Measurements from ENCODE around the gene FAM50B. TPM values are rescaled to one million over a fixed set of nuclear protein-coding genes. Genes with fewer than 3 reads are reported as not detected.

Gene FAM50B
- total and polyA plus RNA-seq, 2 of the 13 experiments (the other 11 are each of a cell fraction or from before 2014, with no cell fraction given), result 0.05 TPM; not detected in 1

DNA sequence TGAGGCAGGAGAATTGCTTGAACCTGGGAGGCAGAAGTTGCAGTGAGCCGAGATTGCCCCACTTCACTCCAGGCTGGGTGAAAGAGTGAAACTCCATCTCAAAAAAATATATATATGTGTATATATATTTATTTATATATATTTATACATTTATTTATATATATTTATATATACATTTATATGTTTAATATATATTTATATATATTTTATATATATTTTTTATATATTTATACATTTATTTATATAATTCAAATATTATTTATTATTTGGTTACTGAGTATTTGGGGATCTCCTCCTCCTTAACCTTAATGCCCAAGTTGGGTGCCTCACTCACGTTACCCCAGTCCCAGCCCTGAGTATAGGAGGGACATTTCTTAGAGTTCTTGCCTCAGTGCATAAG, 2.7 kb downstream of the FAM50B start:
- DNase-seq (ENCODE audit: low spot score) (no peak), ATAC-seq (no peak), FAIRE-seq (no peak)
- H3K4me1 ChIP-seq (ENCODE audit: insufficient read depth, low read length), result peaks cover 54% of the 10 kb centered on the region
- POLR2A ChIA-PET, result interaction anchor here (1.4 kb wide), 1 partner anchor 13 kb away, joined by 3 read pairs; no protein-coding TSS in a partner anchor
- no peak overlapping the region for H3K9ac ChIP-seq (ENCODE audit: insufficient read depth, low read depth, low read length)
- H3K9me3 ChIP-seq (ENCODE audit: low read length), result no peaks in the 10 kb centered on the region
- no peaks in the 10 kb centered on the region for H3K27me3 ChIP-seq (ENCODE audit: control insufficient read depth in 1 of 2, insufficient read depth in 2 of 2, low read length in 2 of 2)
- no peaks in the 10 kb centered on the region for H3K36me3 ChIP-seq (replicated peaks in 1 of 2; ENCODE audit: control insufficient read depth in 1 of 2, insufficient read depth in 2 of 2, low read length in 2 of 2)
- CTCF ChIA-PET (ENCODE audit: low intra/inter-chr PET ratio, low total read pairs), result no interaction called here
- WGBS (ENCODE audit: low lambda C conversion rate), result 81% methylated on average over 2 of the region's 2 CpGs
- no peak overlapping the region for H3K4me3 ChIP-seq (replicated peaks in 1 of 3; ENCODE audit: insufficient read depth in 1 of 3, low read depth in 2 of 3, low read length in 3 of 3)
- intact Hi-C loops (cut with micrococcal nuclease; ENCODE audit: unreplicated experiment) (no loop called here), in situ Hi-C loops (cut with HindIII; ENCODE audit: extremely low pct_ligation_motif_present, low pct_unique_long_range_greater_than_20kb) (no loop called here)
- 0 out of 2 replicates have a peak overlapping the region, but pooled peaks have one; percentile 18 for H3K4me2 ChIP-seq (ENCODE audit: low read depth, low read length)
- no peak overlapping the region for H3K27ac ChIP-seq (ENCODE audit: extremely low read length, insufficient read depth, low read length)
- H4K20me1 ChIP-seq (ENCODE audit: insufficient read depth, low read length), result no peaks in the 10 kb centered on the region
- no TSS peak for BruUV-seq (replicated peaks)
- no peaks in the 10 kb centered on the region for H3K79me2 ChIP-seq (ENCODE audit: insufficient read depth, low read length)
- TF ChIP-seq HDAC1 (CRISPR knock-in tag; IDR thresholded peaks at IDR 0.05), result no peak
- no peak for TF ChIP-seq SALL2 (CRISPR knock-in tag; IDR thresholded peaks at IDR 0.05)
- TF ChIP-seq NCOR1 (IDR thresholded peaks at IDR 0.05; ENCODE audit: borderline replicate concordance, low read length), result no peak
- no peak for TF ChIP-seq ZNF878 (CRISPR knock-in tag; IDR thresholded peaks at IDR 0.05)
- TF ChIP-seq HHEX (CRISPR knock-in tag; IDR thresholded peaks at IDR 0.05), result no peak
- TF ChIP-seq MAFK (conservative IDR thresholded peaks at IDR 0.05 in 1 of 2, IDR thresholded peaks at IDR 0.05 in 1 of 2; ENCODE audit: low read length in 2 of 2), result no peak
- H2AFZ ChIP-seq (ENCODE audit: low read length), result peak overlapping the region; percentile 64

- CTCF ChIA-PET (ENCODE audit: low intra/inter-chr PET ratio, low total read pairs), result no interaction called here
- Histone ChIP-seq H4K20me1 (ENCODE audit: insufficient read depth, low read length) (no peaks in the 10 kb centered on the region), H3K27ac (ENCODE audit: extremely low read length, insufficient read depth, low read length) (no peak overlapping the region), H2AFZ (ENCODE audit: low read length) (peak overlapping the region; percentile 64), H3K9ac (ENCODE audit: insufficient read depth, low read depth, low read length) (no peak overlapping the region), H3K4me1 (ENCODE audit: insufficient read depth, low read length) (peaks cover 52% of the 10 kb centered on the region), H3K9me3 (ENCODE audit: low read length) (no peaks in the 10 kb centered on the region), H3K36me3 (replicated peaks in 1 of 2; ENCODE audit: control insufficient read depth in 1 of 2, insufficient read depth in 2 of 2, low read length in 2 of 2) (no peaks in the 10 kb centered on the region), H3K4me2 (ENCODE audit: low read depth, low read length) (0 out of 2 replicates have a peak overlapping the region, but pooled peaks have one; percentile 18), H3K4me3 (replicated peaks in 1 of 3; ENCODE audit: insufficient read depth in 1 of 3, low read depth in 2 of 3, low read length in 3 of 3) (no peak overlapping the region), H3K79me2 (ENCODE audit: insufficient read depth, low read length) (no peaks in the 10 kb centered on the region), H3K27me3 (ENCODE audit: control insufficient read depth in 1 of 2, insufficient read depth in 2 of 2, low read length in 2 of 2) (no peaks in the 10 kb centered on the region)
- BruUV-seq (replicated peaks), result no TSS peak
- intact Hi-C loops (cut with micrococcal nuclease; ENCODE audit: unreplicated experiment) (no loop called here), in situ Hi-C loops (cut with HindIII; ENCODE audit: extremely low pct_ligation_motif_present, low pct_unique_long_range_greater_than_20kb) (no loop called here)
- ATAC-seq, result no peak
- DNase-seq (ENCODE audit: low spot score), result no peak
- POLR2A ChIA-PET, result interaction anchor here (1.4 kb wide), 1 partner anchor 12 kb away, joined by 3 read pairs; no protein-coding TSS in a partner anchor
- TF ChIP-seq ZNF547 (CRISPR knock-in tag; IDR thresholded peaks at IDR 0.05) (no peak), ZSCAN29 (CRISPR knock-in tag; conservative IDR thresholded peaks at IDR 0.05) (no peak)
- WGBS (ENCODE audit: low lambda C conversion rate), result 39% methylated on average over 5 of the region's 5 CpGs
- FAIRE-seq, result no peak
Observed at GRCh38 chr6:3852391-3852790, 3.2 kb downstream of the FAM50B start.

Measured in HepG2 (cell line).